LNCaP clone FGC (cell line): ENCODE results near the gene AIFM3.

Experiments used
- DNase-seq: peaks from one replicate; pipeline ENCODE4 v3.0.0-alpha.2; 2011; ENCODE audit warnings: low read depth
- H3K4me3 ChIP-seq: 2 replicates; pipeline ENCODE4 v1.5.1; 2011; ENCODE audit warnings: mild to moderate bottlenecking, low read depth, low read length, control low read depth
- CTCF ChIP-seq: IDR thresholded peaks from 2 replicates; pipeline ENCODE4 v1.5.1; 2012; ENCODE audit warnings: mild to moderate bottlenecking; ENCODE audit not compliant: control insufficient read depth, insufficient read depth; ENCODE audit errors: extremely low read depth

Gene AIFM3

DNA sequence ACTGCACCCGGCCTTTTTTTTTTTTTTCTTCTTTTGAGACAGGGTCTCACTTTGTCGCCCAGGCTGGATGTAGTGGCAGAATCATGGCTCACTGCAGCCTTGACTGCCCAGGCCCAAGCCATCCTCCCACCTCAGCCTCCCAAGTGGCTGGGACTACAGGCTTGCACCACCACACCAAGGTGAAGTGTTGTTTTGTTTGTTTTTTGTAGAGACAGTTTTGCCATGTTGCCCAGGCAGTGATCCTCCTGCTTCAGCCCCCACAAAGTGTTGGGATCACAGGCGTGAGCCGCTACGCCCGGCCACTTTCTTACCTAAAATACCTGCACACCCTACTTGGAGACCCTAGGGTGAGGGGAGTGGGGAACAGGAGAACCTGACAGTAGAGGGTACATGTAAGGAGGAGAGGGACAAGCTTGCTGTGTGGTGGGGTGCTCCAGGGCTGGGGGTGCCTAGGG is 4.5 kb upstream of the AIFM3 start:
- no peak for DNase-seq
- no peak overlapping the region for H3K4me3 ChIP-seq
- no peak for TF ChIP-seq CTCF

DNA sequence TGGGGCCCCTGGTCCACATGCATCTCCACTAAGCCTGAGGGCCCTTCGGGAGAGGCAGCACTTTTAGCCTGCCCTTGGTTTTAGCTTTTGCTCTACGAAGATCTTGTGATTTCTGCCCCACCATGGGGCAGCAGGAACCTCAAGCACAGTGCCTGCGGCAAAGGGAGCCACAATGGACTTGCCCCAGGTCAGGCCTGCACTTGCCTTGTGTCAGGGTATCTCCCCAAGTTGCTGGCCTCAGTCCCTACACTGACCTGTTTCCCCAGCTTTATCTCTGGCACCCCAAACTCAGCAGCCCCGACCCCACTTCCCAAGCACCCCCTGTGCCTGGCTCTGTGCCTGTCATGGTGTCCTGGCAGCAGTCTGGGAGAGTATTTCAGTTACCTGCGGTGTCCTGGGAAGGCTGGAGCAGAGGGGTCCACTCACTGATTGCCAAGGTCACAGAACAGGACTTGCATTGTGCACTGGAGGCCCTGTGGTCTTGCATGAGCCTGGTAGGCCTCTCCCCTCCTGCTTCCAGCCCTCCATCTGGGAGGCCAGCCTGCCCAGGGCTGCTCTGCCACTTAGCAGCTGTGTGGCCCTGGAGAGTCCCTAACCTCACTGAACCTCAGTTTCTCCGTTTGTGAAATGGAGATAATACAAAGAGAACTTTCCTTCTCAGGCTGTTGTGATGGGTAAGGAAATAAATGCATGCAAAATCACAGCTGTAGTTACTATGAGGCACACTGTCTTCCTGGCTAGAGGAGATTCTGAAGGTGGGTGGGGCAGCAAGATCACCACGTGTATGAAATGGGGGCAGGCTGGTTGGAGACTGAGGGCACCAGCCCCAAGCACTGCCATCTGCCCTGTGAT is 3.6 kb upstream of the AIFM3 start:
- no peak overlapping the region for H3K4me3 ChIP-seq
- no peak for DNase-seq
- no peak for TF ChIP-seq CTCF

DNA sequence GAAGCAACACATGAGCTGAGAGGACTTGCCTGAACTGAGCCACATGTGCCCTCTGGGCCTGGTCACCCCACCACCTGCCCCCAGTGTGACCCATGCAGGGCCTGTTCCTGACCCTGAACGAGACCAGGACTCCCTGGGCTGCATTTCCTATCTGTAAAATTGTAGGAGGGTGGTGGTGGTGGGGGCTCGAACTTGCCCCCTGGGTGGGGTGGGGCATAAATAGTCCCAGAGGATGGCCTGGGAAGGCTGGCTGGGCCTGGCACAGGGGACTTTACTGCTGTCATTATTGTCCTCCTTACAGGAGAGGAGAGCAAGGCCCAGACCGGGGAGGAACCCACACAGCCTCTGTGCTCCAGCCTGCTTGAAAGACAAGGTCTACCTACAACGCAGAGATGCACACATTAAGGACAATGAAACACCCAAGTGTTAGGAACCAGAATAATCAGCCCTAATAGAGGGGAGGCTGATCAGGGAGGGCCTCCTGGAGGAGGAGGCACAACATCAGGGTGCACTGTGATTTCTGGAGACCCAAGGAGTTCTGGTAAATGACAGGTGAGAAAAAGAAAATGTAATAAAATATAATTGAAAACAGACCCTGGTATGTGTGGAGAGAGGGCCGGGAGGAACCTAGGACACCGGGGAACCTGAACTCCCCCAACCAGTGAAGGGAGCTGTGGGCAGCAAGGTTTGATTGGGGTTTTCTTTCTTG is 2.8 kb upstream of the AIFM3 start:
- H3K4me3 ChIP-seq, result no peak overlapping the region
- DNase-seq, result no peak
- TF ChIP-seq CTCF, result no peak

GRCh38 chr22:20964799-20965103 is 2.3 kb upstream of the AIFM3 start:
- no peak for TF ChIP-seq CTCF
- no peak for DNase-seq
- no peak overlapping the region for H3K4me3 ChIP-seq

- no peak for DNase-seq
- TF ChIP-seq CTCF, result no peak
- H3K4me3 ChIP-seq, result no peak overlapping the region
These were observed 1.8 kb upstream of the AIFM3 start for GRCh38 chr22:20965104-20965887.

- DNase-seq, result no peak
- no peak for TF ChIP-seq CTCF
- H3K4me3 ChIP-seq, result no peak overlapping the region
These were observed 883 bp upstream of the AIFM3 start for GRCh38 chr22:20965888-20966855.
